HUES64 (cell line): Measurements from ENCODE around the gene SMIM44.

Source experiments
- H3K27ac ChIP-seq: 2 replicates; pipeline ENCODE4 v1.7.0; 2013; ENCODE audit warnings: low read depth, low read length, inconsistent platforms
- H3K27me3 ChIP-seq: 2 replicates; pipeline ENCODE4 v1.6.1; 2013; ENCODE audit warnings: mild to moderate bottlenecking, low read length; ENCODE audit not compliant: insufficient read depth
- H3K36me3 ChIP-seq: 2 replicates; pipeline ENCODE4 v1.6.1; 2013; ENCODE audit warnings: mild to moderate bottlenecking, low read length; ENCODE audit not compliant: insufficient read depth
- H3K4me1 ChIP-seq: 2 replicates; pipeline ENCODE4 v1.6.1; 2013; ENCODE audit warnings: mild to moderate bottlenecking, low read length, moderate library complexity; ENCODE audit not compliant: insufficient read depth
- H3K4me3 ChIP-seq: 2 replicates; pipeline ENCODE4 v1.5.1; 2013; ENCODE audit warnings: mild to moderate bottlenecking, low read length, moderate library complexity
- H3K9ac ChIP-seq: 2 replicates; pipeline ENCODE4 v1.6.1; 2013; ENCODE audit warnings: mild to moderate bottlenecking, low read depth, low read length
- H3K9me3 ChIP-seq: 2 replicates; pipeline ENCODE4 v1.6.1; 2013; ENCODE audit warnings: low read depth, low read length; ENCODE audit not compliant: insufficient read depth
- WGBS: fragments of 150-250, 120-280 bp; methylation state at CpG from one replicate; pipeline ENCODE4 v1.1.7; 2013; ENCODE audit warnings: missing lambda C conversion rate; 5-methylcytosine and 5-hydroxymethylcytosine counted together

Gene SMIM44

GRCh38 chr19:3442487-3443071, 40.7 kb downstream of the SMIM44 start:
- no peak overlapping the region for H3K27ac ChIP-seq
- H3K4me3 ChIP-seq = no peak overlapping the region
- no peaks in the 10 kb centered on the region for H3K9me3 ChIP-seq
- no peaks in the 10 kb centered on the region for H3K27me3 ChIP-seq
- H3K36me3 ChIP-seq = no peaks in the 10 kb centered on the region
- no peak overlapping the region for H3K9ac ChIP-seq
- WGBS = 79% methylated on average over 15 of the region's 15 CpGs
- peaks cover 12% of the 10 kb centered on the region for H3K4me1 ChIP-seq

- Histone ChIP-seq H3K36me3 (no peaks in the 10 kb centered on the region), H3K4me1 (peaks cover 12% of the 10 kb centered on the region), H3K9ac (no peak overlapping the region), H3K4me3 (no peak overlapping the region), H3K27ac (no peak overlapping the region), H3K27me3 (no peaks in the 10 kb centered on the region), H3K9me3 (no peaks in the 10 kb centered on the region)
- WGBS = 82% methylated on average over 14 of the region's 14 CpGs
Observed at GRCh38 chr19:3441986-3442329, 41.3 kb downstream of the SMIM44 start.

- H3K9me3 ChIP-seq = no peaks in the 10 kb centered on the region
- no peak overlapping the region for H3K27ac ChIP-seq
- no peak overlapping the region for H3K4me3 ChIP-seq
- 88% methylated on average over 25 of the region's 25 CpGs for WGBS
- H3K4me1 ChIP-seq = peaks cover 12% of the 10 kb centered on the region
- H3K36me3 ChIP-seq = no peaks in the 10 kb centered on the region
- H3K9ac ChIP-seq = no peak overlapping the region
- H3K27me3 ChIP-seq = no peaks in the 10 kb centered on the region
Observed at GRCh38 chr19:3441089-3441985, 41.9 kb downstream of the SMIM44 start.

GRCh38 chr19:3440082-3440481, 43.2 kb downstream of the SMIM44 start:
- Histone ChIP-seq H3K27me3 (no peaks in the 10 kb centered on the region), H3K27ac (no peak overlapping the region), H3K36me3 (no peaks in the 10 kb centered on the region), H3K4me1 (peaks cover 12% of the 10 kb centered on the region), H3K9ac (no peak overlapping the region), H3K9me3 (no peaks in the 10 kb centered on the region), H3K4me3 (no peak overlapping the region)
- WGBS = 55% methylated on average over 13 of the region's 13 CpGs

GRCh38 chr19:3434630-3435553, 48.3 kb downstream of the SMIM44 start:
- H3K9ac ChIP-seq = peak overlapping the region; percentile 92
- H3K27me3 ChIP-seq = no peaks in the 10 kb centered on the region
- WGBS = under 1% methylated on average over 67 of the region's 67 CpGs
- H3K4me1 ChIP-seq = no peaks in the 10 kb centered on the region
- peak overlapping the region; percentile 92 for H3K27ac ChIP-seq
- no peaks in the 10 kb centered on the region for H3K36me3 ChIP-seq
- H3K4me3 ChIP-seq = peak overlapping the region; percentile 74
- H3K9me3 ChIP-seq = no peaks in the 10 kb centered on the region

GRCh38 chr19:3433805-3434540, 49.3 kb downstream of the SMIM44 start:
- H3K9me3 ChIP-seq = no peaks in the 10 kb centered on the region
- no peaks in the 10 kb centered on the region for H3K4me1 ChIP-seq
- peak overlapping the region; percentile 92 for H3K9ac ChIP-seq
- no peaks in the 10 kb centered on the region for H3K27me3 ChIP-seq
- no peak overlapping the region for H3K27ac ChIP-seq
- peak overlapping the region; percentile 74 for H3K4me3 ChIP-seq
- H3K36me3 ChIP-seq = no peaks in the 10 kb centered on the region
- 83% methylated on average over 11 of the region's 11 CpGs for WGBS

GRCh38 chr19:3433313-3433712, 49.9 kb downstream of the SMIM44 start:
- Histone ChIP-seq H3K4me3 (no peak overlapping the region), H3K36me3 (no peaks in the 10 kb centered on the region), H3K9ac (no peak overlapping the region), H3K27ac (no peak overlapping the region), H3K4me1 (no peaks in the 10 kb centered on the region), H3K9me3 (no peaks in the 10 kb centered on the region), H3K27me3 (no peaks in the 10 kb centered on the region)
- WGBS = 89% methylated on average over 11 of the region's 12 CpGs
